Heart right ventricle (tissue), 16 donors: ENCODE data around the gene LHX4. TPM values are rescaled to one million over a fixed set of nuclear protein-coding genes. Genes with fewer than 3 reads are reported as not detected.

Source experiments
- ATAC-seq, 8 donors: fragments of 200-7000 bp; cut with Tn5 transposase; one replicate each; pipeline ENCODE4 v1.9.1; 2020; ENCODE audit warnings: mild to moderate bottlenecking in 8 of 8, moderate library complexity in 8 of 8, moderate number of reproducible peaks in 1 of 8
- DNase-seq, 2 donors: peaks; one replicate each; pipeline ENCODE4 v3.0.0-alpha.2; 2020
- H3K27ac ChIP-seq, 10 donors: fragments of 200-600 bp; sonication (generic) in 2 of 10; one replicate each; pipeline versions ENCODE4 v1.5.0 to v1.8.0; 2020 to 2022; ENCODE audit warnings: mild to moderate bottlenecking in 3 of 10
- H3K27me3 ChIP-seq, 7 donors: fragments of 200-600 bp; one replicate each; pipeline ENCODE4 v1.8.0; 2021 to 2022; ENCODE audit warnings: mild to moderate bottlenecking in 2 of 7
- H3K36me3 ChIP-seq, 9 donors: fragments of 200-600 bp; sonication (generic) in 1 of 9; one replicate each; pipeline versions ENCODE4 v1.5.0 to v1.8.0; 2020 to 2022; ENCODE audit warnings: mild to moderate bottlenecking in 2 of 9
- H3K4me1 ChIP-seq, 9 donors: fragments of 200-600 bp; sonication (generic) in 1 of 9; one replicate each; pipeline versions ENCODE4 v1.5.0 to v1.8.0; 2020 to 2022; ENCODE audit warnings: mild to moderate bottlenecking in 4 of 9
- H3K4me3 ChIP-seq, 10 donors: fragments of 200-600 bp; sonication (generic) in 2 of 10; one replicate each; pipeline versions ENCODE4 v1.5.0 to v1.8.0; 2020 to 2022; ENCODE audit warnings: mild to moderate bottlenecking in 7 of 10, moderate library complexity in 2 of 10
- H3K9me3 ChIP-seq, 11 donors: fragments of 200-600 bp in 10 of 11; sonication (generic) in 2 of 11; one replicate each; pipeline versions ENCODE4 v1.5.0 to v1.8.0; 2013 to 2022; ENCODE audit warnings: mild to moderate bottlenecking in 2 of 11, control low read depth in 1 of 11, moderate library complexity in 1 of 11
- CTCF ChIP-seq, 9 donors: fragments of 200-600 bp; sonication (generic) in 2 of 9; IDR thresholded peaks; one replicate each; pipeline versions ENCODE4 v1.5.0 to v1.8.0; 2021 to 2022; ENCODE audit warnings: antibody characterized with exemption in 9 of 9, mild to moderate bottlenecking in 5 of 9, moderate library complexity in 1 of 9
- WGBS, 2 donors: extraction: QIAGEN DNeasy Blood & Tissue Kit; methylation state at CpG; one replicate each; pipeline ENCODE4 v1.1.7; 2013; ENCODE audit warnings: inconsistent platforms in 1 of 2; 5-methylcytosine and 5-hydroxymethylcytosine counted together
- intact Hi-C, 10 donors: fragments of 100-400 bp; cut with DNase I; formaldehyde crosslinking; loops; one replicate each; pipeline versions ENCODE4 v1.11.1 to v1.14.2; 2022
- polyA plus RNA-seq, 2 donors: library from polyadenylated mRNA; stranded (reverse); fragments of 200-250 nt; gene quantifications; one replicate each; pipeline ENCODE4 v1.2.3, GENCODE V29; 2013
- total RNA-seq, 10 donors: library from RNA; stranded (reverse); fragmentation: NEBNext Ultra II Directional in 3 of 10; extraction: Animal tissue kit (Norgen Biotek cat#: 25700) in 3 of 10; gene quantifications; one replicate each; pipeline versions ENCODE4 v1.2.1 to v1.2.4, GENCODE V29; 2021 to 2023
- donor health status: Arrhythmogenic right ventricular cardiomyopathy.
- donor health status: ischemic (EF 13 %, LVEDD 7.1; RV severe dilation, severe dysfunction).
- donor health status: healthy with polysubstance abuse.
- donor health status: DM: no; HTN: yes; CAD: no.
- donor health status: DM: no; HTN: no; CAD: no.
- donor health status: ischemic (EF 25% LVEDD 6.9; RV normal size, moderate dysfunction).
- donor health status: ischemic (EF 25% LVEDD 5.7; RV mildly dilated, moderate dysfunction).
- donor health status: healthy.
- donor health status: DM: yes; HTN: yes; CAD: no.
- donor health status: Ischemic cardiomyopathy.
- donor health status: ischemic (EF 35%, LVEDD 5.7; RV mildly dilated, moderate dysfunction).
- donor health status: nonischemic (EF 11% LVEDD 7.7; RV severe dilation, severe dysfunction).
- donor health status: DM: yes; HTN: yes; CAD: no.
- donor health status: PGD.
- donor health status: ischemic (EF 29% LVEDD 5.4; RV normal size, mild dysfunction).
- donor health status: nonischemic (EF 23%, LVEDD 6.1; RV moderate dilation, normal function).

Gene LHX4
- total and polyA plus RNA-seq, 12 donors, result under 0.01 TPM; not detected in 11

- Histone ChIP-seq H3K4me1 (no peaks in the 10 kb centered on the region), H3K27me3 (no peaks in the 10 kb centered on the region), H3K36me3 (peaks cover 0 to 99% (median 52%) of the 10 kb centered on the region in 9 donors), H3K4me3 (no peak overlapping the region), H3K27ac (no peak overlapping the region), H3K9me3 (no peaks in the 10 kb centered on the region)
- ATAC-seq (no peak), DNase-seq (no peak)
- TF ChIP-seq CTCF (IDR thresholded peaks at IDR 0.05), result no peak
- intact Hi-C loops, result loop anchor here in 8 of 10 donors (2.0 to 10.0 kb wide), 5 partner anchors 226 to 296 kb away; no protein-coding TSS in a partner anchor
- WGBS, 2 donors, result 86 to 89% methylated on average over 8 of the region's 8 CpGs
Measured at GRCh38 chr1:180188684-180189175, 41.3 kb upstream of the LHX4 start.

DNA sequence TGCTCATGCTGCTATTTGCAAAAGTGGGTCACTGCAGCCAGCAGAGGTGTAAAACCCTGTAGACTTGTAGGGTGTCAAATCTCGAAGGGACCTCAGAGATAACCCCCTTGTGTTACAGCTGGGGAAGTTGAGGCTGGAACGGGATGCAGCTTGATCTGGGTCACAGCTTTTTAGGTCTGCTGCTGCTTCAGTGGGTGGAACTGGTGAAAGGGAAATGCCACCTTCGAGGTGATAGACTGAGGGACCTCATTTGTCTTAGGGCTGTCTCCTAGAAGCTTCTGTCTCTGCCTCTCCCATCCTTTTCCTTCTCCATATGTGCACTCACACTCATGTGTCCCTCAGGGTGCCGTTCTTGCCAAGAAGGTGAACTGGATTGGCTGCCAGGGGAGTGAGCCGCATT, 40.0 kb upstream of the LHX4 start:
- ATAC-seq, result no peak
- intact Hi-C loops, result loop anchor here in 1 of 10 donors (10.0 kb wide), 1 partner anchor 225 kb away; no protein-coding TSS in a partner anchor
- Histone ChIP-seq H3K9me3 (no peaks in the 10 kb centered on the region), H3K4me3 (no peak overlapping the region), H3K36me3 (peaks cover 0 to 99% (median 47%) of the 10 kb centered on the region in 9 donors), H3K4me1 (no peaks in the 10 kb centered on the region), H3K27ac (no peak overlapping the region), H3K27me3 (no peaks in the 10 kb centered on the region)
- no peak for DNase-seq
- WGBS, 2 donors, result 90 to 95% methylated on average over 5 of the region's 5 CpGs
- TF ChIP-seq CTCF (IDR thresholded peaks at IDR 0.05), result no peak

GRCh38 chr1:180192172-180192571, 37.9 kb upstream of the LHX4 start:
- no peak overlapping the region for H3K4me3 ChIP-seq
- DNase-seq, result no peak
- H3K36me3 ChIP-seq, result peaks cover 0 to 99% (median 38%) of the 10 kb centered on the region in 9 donors
- H3K27ac ChIP-seq, result no peak overlapping the region
- H3K9me3 ChIP-seq, result no peaks in the 10 kb centered on the region
- intact Hi-C loops, result loop anchor here in 1 of 10 donors (10.0 kb wide), 1 partner anchor 223 kb away; no protein-coding TSS in a partner anchor
- no peak for TF ChIP-seq CTCF (IDR thresholded peaks at IDR 0.05)
- no peak for ATAC-seq
- H3K27me3 ChIP-seq, result no peaks in the 10 kb centered on the region
- WGBS, 2 donors, result 95 to 96% methylated on average over 7 of the region's 7 CpGs
- no peaks in the 10 kb centered on the region for H3K4me1 ChIP-seq

DNA sequence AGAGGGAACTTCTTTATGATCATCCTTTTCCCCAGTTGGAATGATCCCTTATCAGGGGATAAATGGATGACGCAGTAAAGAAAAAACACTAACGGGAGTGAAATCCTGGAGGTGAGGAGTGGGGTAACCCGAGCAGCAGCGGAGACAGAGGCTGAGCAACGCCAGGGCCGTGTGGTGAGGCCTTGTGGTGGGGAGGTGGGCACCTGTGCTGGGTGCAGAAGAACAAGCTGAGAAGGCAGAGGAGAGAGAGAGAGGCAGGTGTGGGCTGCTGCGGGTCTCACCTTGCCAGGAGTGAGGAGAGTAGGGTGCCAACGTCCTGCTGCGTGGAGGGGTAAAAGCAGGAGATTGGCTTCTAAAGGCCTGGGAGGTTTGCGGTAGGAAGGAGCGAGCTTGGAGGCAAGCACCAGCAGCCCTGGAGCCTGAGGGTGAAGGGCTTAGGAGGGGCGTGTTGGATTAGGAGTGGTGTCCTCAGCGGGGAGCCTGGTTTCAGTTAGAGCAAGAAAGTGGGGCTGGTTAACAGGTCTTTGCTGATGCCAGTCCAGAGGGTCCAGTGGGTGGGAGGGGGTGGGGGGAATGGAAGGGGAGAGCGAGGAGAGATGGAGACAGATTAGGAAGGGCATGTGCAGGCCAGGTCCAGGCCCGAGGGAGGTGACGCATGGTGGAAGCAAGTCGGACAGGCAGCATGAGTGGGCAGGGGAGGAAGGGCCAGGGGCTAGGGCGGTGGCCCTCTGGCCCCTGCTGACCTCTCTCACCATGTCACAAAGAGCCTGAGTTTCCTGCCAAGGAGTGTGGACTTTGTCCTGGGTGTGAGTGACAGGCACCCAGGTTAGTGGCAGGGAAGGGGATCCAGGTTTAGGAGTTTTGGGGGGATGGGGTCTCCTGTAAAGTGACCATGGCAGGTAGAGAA, 36.7 kb upstream of the LHX4 start:
- H3K4me1 ChIP-seq, result no peaks in the 10 kb centered on the region
- no peaks in the 10 kb centered on the region for H3K9me3 ChIP-seq
- intact Hi-C loops, result loop anchor here in 1 of 10 donors (10.0 kb wide), 1 partner anchor 221 kb away; no protein-coding TSS in a partner anchor
- DNase-seq, result no peak
- peaks cover 0 to 99% (median 30%) of the 10 kb centered on the region in 9 donors for H3K36me3 ChIP-seq
- H3K27me3 ChIP-seq, result no peaks in the 10 kb centered on the region
- WGBS, 2 donors, result 94 to 95% methylated on average over 18 of the region's 18 CpGs
- no peak for ATAC-seq
- no peak overlapping the region for H3K4me3 ChIP-seq
- no peak overlapping the region for H3K27ac ChIP-seq
- TF ChIP-seq CTCF (IDR thresholded peaks at IDR 0.05), result no peak
